Kidney glomerular epithelial cell (primary cell): Measurements from ENCODE around the gene VASP.

Source experiments
- DNase-seq: peaks from one replicate; lab custom pipeline; 2025; lab: John Stamatoyannopoulos, UW

The VASP gene

DNA sequence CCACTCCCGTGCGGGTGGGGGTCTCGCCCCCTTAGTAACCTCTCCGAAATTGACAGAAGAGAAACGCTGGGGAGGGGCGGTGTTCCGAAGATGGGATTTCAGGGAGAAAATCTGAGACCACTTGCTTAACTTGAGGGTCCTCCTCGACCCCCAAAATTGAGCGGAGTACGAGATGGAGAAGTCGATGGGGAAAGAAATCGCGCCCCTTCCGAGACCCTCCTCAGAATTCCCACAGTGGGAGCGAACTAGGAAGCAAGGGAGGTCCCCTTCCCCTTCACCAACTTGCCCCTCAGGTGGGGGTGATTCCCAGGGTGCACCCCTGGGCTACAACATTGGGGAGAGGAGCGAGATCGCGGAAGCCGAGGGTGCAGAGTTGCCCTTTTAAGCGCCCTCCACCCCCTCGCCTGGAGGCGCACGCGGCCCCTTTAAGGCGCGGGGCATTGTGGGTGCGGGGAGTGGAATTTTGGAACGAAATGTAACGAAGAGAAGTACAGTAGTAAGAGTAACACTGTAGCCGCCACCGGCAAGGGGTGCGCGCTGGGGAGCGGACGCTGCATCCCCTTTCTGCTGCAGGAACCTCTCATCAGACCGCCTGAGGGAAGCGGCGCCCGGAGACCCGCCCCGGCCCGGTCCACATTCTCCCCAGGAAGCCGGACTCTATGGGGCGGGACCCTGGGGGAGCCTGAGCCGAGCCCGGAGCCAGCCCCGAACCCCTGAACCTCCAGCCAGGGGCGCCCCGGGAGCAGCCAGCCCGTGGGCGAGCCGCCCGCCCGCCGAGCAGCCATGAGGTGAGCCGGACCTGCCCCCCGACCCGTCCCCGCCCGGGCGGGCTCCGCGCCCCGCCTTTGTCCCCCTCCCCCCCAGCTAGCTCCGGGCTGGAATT lies at the start of gene VASP:
Gene VASP (plus strand): TSS at position 491 of the 883 bp plus-strand sequence. CDS start 293 bp downstream, at position 784.
- DNase-seq: peak; percentile 52

DNA sequence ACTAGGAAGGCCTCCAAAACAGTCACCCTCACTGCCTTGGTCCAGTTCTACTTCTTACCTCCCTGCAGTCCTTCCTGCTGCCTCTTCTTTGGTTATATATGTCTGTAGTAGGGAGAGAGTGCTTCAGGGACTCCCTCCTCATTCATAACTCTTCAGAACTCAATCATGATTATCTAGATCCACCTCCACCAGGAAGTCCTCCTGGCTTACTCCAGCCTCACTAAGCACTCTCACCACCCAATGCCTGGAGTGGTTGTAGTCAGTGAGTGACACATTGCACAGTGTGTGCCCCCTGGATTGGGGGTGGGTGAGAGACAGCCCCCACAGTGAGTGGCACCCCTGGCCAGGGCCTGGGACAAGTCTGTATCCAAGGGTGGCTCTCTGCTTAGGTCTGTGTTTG lies 49.5 kb upstream of the VASP start:
- no peak for DNase-seq

DNA sequence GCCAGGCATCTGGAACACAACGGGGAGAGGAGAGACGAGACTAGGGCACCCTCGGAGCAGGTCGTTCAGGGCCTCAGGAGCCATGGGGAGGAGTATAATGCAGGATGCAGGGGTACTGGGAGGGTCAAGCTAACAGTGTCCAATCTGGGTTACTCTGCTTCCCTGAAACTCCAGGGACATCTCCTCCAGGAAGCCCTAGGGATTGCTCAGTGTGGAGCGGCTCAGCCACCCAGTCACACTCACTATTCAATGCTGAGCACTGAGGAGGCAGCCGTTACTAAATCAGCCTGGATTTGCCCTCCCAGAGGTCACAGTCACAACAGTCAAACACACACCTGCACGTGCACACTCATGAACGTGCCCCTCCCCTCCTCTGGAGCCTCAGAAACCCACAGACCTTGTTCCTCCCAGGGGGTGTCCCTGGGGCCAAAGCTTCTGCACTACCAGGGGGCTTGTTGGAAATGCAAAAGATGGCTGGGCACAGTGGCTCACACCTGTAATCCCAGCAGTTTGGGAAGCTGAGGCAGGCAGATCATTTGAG lies 46.4 kb upstream of the VASP start:
- DNase-seq: no peak

DNA sequence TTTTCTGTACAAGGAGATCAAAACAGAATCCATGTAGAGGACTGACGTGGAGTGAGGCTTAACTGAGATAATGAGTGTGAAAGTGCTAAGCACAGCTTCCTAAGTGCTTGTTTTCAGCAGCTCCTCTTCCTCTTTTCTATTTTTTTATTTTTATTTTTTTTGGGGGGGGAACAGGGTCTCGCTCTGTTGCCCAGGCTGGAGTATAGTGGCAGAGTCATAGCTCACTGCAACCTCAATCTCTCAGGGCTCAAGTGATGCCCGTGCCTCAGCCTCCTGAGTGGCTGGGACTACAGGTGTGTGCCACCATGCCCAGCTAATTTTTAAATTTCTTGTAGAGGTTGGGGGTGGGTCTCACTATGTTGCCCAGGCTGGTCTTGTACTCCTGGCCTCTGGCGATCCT lies 45.1 kb upstream of the VASP start:
- no peak for DNase-seq

DNA sequence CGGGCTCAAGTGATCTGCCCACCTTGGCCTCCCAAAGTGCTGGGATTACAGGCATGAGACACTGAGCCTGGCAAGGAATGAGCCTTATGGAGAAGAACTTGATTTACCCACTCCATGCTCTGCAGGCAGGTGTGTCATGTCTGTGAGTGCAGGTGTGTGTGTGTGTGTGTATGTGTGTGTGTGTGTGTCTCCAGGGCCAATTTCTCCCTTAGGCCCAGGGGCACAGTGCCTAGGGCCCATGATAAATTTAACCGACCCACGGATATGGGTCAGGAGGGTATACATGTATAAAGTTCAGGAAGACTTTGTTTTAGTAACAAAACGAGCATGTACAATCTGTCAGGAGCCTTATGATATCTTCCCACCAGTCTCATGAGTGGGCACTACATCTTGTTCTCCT lies 44.0 kb upstream of the VASP start:
- no peak for DNase-seq

DNA sequence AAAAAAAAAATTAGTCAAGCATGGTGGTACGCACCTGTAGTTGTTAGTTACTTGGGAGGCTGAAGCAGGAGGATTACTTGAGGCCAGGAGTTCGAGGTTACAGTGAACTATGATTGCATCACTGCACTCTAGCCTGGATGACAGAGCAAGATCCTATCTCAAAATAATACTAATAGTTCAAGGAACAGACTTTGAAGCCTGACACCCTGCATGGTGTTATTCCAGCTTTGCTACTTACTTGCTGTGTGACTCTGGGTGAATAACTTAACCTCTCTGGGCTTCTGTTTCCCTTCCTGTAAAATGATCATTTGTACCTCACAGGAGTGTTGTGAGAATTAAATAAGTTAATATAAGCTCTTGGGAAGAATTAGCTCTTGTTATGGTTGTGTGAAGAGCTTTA lies 43.0 kb upstream of the VASP start:
- DNase-seq: no peak

DNA sequence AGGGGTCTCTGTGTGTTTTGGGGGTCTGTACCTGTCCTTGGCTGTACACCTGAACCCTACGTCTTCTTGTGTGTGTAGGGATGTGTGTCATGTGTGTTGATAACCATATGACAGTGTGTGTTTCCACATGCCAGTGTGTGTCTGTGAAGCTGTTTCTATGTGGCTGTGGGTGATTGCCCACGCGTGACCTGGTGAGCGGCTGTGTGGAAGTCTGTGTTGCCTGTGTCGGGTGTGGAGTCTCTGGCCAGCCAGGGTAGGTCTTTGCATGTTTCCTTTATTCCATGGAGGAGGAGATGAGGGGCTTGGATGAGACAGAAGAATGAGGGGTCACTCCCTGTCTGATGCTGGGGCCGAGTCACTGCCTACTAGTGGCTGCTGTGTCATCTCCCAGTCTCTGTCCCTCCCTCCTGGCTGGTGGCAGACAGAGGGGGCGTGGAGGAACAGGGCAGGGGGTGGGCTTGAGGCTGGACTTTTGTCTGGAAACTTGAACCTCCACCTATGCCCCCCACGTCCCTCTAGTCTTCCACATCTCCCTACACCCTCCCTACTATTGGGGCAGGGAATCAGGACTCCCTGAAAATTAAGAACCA lies 42.3 kb upstream of the VASP start:
- no peak for DNase-seq

DNA sequence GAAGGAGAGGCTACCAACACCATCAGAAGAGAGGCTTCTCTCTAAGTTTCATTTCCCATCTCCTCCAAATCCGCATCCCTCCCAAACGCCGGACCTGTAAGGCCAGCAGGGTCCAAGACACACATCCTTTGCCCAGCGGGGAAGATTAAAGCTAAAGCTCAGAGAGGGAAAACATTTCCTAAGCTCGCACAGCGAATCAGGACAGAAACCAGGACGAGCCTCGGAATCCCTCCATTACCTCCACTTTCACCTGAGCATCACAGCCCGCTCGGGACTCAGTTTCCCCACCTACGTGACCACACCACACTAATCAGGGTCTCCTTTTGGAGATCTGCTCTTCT lies 40.2 kb upstream of the VASP start:
- DNase-seq: no peak

DNA sequence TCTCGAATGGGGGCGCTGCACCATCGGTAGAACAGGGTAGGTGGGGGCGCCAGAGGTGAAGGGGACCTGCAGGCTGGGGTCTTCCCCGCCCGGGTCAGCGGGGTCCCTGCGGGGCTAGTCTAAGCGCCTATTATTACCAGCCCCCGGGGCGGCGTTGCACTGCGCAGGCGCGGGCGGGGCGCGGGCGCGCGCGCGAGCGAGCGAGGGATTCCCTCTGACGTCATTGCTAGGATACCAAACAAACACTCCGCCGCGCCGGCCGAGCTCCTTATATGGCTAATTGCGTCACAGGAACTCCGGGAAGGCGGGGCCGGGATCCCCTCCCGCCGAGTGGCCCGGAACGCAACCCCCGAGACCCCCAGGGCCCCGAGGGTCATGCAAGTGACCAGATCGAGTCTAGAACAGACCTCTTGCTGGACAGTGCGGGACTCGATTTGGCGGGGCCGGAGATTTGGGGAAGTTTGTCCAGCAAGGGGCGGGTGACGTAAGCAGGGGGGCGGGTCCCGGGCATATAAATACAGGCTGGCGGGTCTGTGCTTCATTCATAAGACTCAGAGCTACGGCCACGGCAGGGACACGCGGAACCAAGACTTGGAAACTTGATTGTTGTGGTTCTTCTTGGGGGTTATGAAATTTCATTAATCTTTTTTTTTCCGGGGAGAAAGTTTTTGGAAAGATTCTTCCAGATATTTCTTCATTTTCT lies 39.7 kb upstream of the VASP start, which contains the start of gene FOSB:
Gene FOSB (plus strand): TSS at position 541 of the 703 bp plus-strand sequence. CDS start 591 bp downstream, outside the sequence.
- peak; percentile 88 for DNase-seq

DNA sequence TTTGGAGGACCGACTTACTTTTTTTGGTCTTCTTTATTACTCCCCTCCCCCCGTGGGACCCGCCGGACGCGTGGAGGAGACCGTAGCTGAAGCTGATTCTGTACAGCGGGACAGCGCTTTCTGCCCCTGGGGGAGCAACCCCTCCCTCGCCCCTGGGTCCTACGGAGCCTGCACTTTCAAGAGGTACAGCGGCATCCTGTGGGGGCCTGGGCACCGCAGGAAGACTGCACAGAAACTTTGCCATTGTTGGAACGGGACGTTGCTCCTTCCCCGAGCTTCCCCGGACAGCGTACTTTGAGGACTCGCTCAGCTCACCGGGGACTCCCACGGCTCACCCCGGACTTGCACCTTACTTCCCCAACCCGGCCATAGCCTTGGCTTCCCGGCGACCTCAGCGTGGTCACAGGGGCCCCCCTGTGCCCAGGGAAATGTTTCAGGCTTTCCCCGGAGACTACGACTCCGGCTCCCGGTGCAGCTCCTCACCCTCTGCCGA lies 39.1 kb upstream of the VASP start:
- no peak for DNase-seq

DNA sequence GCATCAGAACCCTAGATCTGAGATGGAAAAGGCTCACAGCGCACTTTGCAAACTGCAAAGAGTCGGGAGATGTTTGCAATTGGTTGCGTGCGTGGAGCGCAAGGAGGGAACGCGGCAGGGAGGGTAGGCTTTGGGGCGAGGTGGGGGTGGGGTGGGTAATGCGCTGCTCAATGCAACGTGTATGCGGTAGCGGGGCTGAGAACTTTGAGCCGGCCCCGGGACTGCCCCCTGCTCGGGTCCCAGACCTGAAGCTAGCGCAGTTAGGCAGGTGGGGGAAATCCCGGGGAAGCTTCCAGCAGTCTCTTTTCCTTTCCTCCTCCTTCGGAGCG lies 38.5 kb upstream of the VASP start:
- DNase-seq: no peak

DNA sequence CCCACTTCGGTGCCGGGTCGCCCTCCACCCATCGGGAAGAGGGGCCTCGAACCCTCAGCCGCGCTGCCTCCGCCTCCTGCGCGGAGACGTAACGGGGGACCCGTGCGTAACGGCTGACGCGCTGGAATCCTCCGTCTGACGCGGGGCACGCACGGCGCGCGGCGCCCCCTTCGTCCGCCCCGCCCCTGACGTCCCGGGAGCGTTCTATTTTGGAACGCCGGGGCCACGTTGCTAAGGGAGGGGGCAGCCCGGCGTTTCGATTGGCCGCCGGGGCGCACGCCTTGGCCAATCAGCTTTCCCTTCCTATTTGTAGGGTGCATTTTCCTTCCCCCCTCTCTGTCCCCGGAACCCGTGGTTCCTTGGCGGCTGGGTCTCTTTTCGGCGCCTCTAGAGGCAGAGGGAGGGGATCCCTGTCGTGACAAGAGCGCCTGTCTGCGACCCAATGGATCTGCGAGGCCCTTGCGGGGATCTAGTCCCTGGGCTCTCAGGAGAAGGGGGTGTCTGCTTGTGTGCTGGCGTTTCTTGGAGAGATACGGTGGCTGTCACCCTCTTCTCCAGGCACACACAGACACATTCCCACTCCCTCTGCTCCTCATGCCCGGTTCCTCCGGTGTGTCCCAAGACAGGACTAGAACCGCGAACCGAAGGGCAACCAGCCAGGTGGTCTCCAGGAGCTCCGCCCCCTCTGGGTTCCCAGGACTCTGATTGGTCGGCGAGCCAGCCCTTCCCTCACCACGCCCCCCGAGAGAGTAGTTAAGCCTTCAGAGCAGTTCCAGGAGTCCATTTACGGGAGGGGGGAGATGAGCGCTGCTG lies 37.9 kb upstream of the VASP start:
- peak; percentile 84 for DNase-seq

DNA sequence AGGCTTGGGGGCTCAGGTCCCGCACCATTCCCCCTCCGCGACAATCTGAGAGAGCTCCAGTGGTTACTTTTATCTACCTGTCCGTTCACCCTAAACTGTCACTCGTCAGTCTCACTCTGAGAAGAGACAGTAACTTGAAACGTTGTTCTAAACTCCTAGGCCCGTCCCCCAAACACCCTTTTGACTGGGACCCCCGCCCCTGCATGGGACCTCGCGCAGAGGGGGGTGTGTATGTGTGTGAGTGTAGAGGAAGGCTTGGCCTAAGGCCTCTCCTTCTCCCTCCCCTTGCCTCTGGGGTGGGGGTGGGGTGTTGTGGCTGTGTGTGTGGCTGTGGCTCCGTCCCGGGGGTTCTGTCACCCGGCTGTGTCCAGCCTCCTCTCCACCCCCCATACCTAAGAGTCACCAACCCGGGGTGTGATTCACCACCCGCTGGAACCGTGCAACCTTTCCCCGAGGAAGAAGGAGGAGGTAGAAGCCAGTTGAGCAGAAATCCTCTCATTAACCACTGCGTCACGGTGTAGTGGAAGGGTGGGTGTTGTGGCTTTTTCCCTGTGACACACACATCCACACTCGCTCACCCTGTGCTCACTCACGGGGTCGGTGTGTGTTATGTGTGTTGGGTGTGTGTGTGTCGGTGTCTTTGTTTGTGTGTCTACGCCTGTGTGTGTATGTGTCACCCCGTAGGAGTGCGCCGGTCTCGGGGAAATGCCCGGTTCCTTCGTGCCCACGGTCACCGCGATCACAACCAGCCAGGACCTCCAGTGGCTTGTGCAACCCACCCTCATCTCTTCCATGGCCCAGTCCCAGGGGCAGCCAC lies 37.1 kb upstream of the VASP start:
- DNase-seq: peak; percentile 84

DNA sequence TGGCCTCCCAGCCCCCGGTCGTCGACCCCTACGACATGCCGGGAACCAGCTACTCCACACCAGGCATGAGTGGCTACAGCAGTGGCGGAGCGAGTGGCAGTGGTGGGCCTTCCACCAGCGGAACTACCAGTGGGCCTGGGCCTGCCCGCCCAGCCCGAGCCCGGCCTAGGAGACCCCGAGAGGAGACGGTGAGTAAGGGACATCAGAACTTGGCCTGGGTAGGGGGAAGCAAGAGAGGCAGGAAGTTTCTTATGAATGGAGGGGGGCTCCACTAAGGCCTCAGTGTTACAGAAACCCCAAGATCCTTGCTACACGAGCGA lies 36.6 kb upstream of the VASP start:
- DNase-seq: no peak

DNA sequence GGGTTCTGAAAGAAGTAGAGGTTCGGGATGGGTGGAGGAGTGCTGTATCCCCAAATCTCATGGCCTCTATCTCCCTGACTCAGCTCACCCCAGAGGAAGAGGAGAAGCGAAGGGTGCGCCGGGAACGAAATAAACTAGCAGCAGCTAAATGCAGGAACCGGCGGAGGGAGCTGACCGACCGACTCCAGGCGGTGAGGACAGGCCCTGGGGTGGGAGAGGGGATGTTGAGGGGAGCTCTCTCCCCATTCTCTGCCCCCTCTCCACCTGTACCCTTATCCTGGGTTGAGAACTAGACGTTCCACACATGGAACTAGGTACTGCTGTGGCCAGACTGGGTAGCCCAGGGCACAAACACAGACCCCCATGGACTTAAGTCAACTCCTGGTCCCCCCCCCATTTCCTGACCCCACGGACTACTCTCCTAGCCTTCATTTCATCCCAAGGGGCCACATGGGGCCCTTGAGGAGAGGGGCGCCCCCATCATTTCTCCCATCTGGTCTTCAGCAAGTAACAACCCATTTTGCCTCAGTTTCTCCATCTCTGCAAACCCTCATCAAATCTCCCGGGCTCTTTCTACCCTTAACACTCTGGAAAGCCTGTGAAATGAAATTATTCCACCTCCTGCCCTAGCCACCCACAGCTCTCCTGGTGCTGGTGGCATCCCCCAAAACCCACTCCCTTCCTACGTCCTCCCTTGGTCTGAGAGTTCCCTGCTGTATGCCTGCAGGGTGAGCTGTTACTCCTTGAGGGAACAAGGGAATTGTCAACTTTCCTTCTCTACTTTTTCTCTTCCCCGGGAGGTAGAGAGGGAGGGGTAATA lies 36.0 kb upstream of the VASP start:
- no peak for DNase-seq

DNA sequence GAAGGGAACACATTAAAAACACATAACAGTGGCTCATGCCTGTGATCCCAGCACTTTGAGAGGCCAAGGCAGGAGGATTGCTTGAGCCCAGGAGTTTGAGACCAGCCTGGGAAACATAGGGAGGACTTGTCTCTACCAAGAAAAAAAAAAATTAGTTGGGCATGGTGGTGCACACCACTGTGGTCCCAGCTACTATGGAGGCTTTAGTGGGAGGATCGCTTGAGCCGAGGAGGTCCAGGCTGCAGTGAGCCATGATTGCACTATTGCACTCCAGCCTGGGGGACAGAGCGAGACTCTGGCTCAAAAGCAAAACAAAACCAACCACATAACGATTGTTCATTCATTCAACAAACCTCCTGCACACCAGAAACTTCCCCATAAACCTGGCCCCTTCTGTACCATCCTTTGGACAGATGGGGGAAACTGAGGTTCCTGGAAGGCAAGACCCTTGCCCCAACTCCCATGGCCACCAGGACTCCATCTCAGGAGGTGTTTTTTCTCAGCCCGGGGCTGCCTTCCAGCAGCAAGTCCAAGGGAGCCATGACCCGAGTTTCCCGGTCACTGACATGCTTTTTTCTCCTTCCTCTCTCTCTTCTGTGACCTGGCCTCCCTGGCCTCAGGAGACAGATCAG lies 35.2 kb upstream of the VASP start:
- DNase-seq: no peak

DNA sequence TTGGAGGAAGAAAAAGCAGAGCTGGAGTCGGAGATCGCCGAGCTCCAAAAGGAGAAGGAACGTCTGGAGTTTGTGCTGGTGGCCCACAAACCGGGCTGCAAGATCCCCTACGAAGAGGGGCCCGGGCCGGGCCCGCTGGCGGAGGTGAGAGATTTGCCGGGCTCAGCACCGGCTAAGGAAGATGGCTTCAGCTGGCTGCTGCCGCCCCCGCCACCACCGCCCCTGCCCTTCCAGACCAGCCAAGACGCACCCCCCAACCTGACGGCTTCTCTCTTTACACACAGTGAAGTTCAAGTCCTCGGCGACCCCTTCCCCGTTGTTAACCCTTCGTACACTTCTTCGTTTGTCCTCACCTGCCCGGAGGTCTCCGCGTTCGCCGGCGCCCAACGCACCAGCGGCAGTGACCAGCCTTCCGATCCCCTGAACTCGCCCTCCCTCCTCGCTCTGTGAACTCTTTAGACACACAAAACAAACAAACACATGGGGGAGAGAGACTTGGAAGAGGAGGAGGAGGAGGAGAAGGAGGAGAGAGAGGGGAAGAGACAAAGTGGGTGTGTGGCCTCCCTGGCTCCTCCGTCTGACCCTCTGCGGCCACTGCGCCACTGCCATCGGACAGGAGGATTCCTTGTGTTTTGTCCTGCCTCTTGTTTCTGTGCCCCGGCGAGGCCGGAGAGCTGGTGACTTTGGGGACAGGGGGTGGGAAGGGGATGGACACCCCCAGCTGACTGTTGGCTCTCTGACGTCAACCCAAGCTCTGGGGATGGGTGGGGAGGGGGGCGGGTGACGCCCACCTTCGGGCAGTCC lies 34.5 kb upstream of the VASP start:
- no peak for DNase-seq

DNA sequence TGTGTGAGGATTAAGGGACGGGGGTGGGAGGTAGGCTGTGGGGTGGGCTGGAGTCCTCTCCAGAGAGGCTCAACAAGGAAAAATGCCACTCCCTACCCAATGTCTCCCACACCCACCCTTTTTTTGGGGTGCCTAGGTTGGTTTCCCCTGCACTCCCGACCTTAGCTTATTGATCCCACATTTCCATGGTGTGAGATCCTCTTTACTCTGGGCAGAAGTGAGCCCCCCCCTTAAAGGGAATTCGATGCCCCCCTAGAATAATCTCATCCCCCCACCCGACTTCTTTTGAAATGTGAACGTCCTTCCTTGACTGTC lies 34.0 kb upstream of the VASP start:
- no peak for DNase-seq
